Measurements from ENCODE around the gene GAGE10. TPM values are rescaled to one million over a fixed set of nuclear protein-coding genes. Genes with fewer than 3 reads are reported as not detected.

Gene GAGE10
- total and polyA plus RNA-seq, 2 donors (not counting 1 experiment from before 2014, with no cell fraction given) = not detected

DNA sequence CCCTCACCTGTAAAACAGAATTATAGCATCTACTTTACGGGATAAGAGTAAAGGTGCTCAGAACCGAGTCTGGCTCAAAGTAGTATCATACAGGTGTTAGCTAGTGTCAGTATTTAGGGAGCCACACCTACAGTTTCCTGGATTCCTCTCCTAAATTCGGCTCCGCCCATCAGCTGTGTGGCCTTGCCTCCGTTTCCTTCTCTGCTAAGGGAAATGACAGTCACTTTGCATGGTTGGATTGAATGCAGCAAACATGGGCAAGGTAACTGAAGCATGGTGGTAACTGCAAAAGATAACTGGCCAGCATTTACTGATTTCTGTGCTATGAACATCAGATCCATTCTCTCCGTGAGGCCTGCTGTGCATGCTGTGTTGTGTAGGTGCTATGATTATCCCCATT is 31.0 kb upstream of the GAGE10 start:
- H3K4me2 ChIP-seq (replicated peaks; ENCODE audit: low read depth, low read length, poor library complexity, severe bottlenecking) = no peak overlapping the region
- Mint-ChIP-seq H3K27me3 (no peaks in the 10 kb centered on the region), H3K4me1 (peaks cover 49% of the 10 kb centered on the region), H3K9me3 (ENCODE audit: insufficient read depth) (no peaks in the 10 kb centered on the region), H3K4me3 (peak overlapping the region; percentile 44), H3K27ac (no peak overlapping the region)
- intact Hi-C loops (cut with micrococcal nuclease) = no loop called here
- peaks cover 25% of the 10 kb centered on the region for H3K79me2 ChIP-seq (ENCODE audit: control insufficient read depth, insufficient read depth, low read length)
- ChIA-PET CTCF (no interaction called here), POLR2A (no interaction called here)
- H3K36me3 ChIP-seq (replicated peaks in 1 of 2; ENCODE audit: control extremely low read depth in 1 of 2, control insufficient read depth in 1 of 2, extremely low read depth in 1 of 2, insufficient read depth in 2 of 2, low read length in 1 of 2) = no peaks in the 10 kb centered on the region
- H3K27me3 ChIP-seq (replicated peaks in 1 of 4; ENCODE audit: control extremely low read depth in 1 of 4, control insufficient read depth in 3 of 4, insufficient read depth in 4 of 4, low read length in 3 of 4) = no peaks in the 10 kb centered on the region
- no peak overlapping the region for H3K4me3 ChIP-seq (ENCODE audit: control extremely low read depth in 1 of 5, extremely low read depth in 1 of 5, insufficient read depth in 1 of 5, low read depth in 2 of 5, low read length in 4 of 5)
- TF ChIP-seq, protein P1, sequence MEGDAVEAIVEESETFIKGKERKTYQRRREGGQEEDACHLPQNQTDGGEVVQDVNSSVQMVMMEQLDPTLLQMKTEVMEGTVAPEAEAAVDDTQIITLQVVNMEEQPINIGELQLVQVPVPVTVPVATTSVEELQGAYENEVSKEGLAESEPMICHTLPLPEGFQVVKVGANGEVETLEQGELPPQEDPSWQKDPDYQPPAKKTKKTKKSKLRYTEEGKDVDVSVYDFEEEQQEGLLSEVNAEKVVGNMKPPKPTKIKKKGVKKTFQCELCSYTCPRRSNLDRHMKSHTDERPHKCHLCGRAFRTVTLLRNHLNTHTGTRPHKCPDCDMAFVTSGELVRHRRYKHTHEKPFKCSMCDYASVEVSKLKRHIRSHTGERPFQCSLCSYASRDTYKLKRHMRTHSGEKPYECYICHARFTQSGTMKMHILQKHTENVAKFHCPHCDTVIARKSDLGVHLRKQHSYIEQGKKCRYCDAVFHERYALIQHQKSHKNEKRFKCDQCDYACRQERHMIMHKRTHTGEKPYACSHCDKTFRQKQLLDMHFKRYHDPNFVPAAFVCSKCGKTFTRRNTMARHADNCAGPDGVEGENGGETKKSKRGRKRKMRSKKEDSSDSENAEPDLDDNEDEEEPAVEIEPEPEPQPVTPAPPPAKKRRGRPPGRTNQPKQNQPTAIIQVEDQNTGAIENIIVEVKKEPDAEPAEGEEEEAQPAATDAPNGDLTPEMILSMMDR (IDR thresholded peaks at IDR 0.05) = no peak
- H3K4me1 ChIP-seq (ENCODE audit: control insufficient read depth in 2 of 2, insufficient read depth in 2 of 2, low read length in 2 of 2) = peaks cover 23 to 35% of the 10 kb centered on the region in 2 donors
- H2AFZ ChIP-seq (ENCODE audit: insufficient read depth, low read depth, low read length, poor library complexity, severe bottlenecking) = no peak overlapping the region
- DNase-seq = no peak
- no peak overlapping the region for H3K9ac ChIP-seq (ENCODE audit: low read length)
- H4K20me1 ChIP-seq (ENCODE audit: control insufficient read depth, insufficient read depth, low read length, poor library complexity, severe bottlenecking) = no peaks in the 10 kb centered on the region
- peak overlapping the region in 1 of 2 donors; percentile 43 for H3K27ac ChIP-seq (ENCODE audit: low read length in 2 of 2)
- no CpG with 5 or more reads among the region's 6 CpGs for WGBS (ENCODE audit: insufficient coverage)
- ATAC-seq (ENCODE audit: low read depth) = no peak
- H3K9me3 ChIP-seq (ENCODE audit: control extremely low read depth in 1 of 3, control insufficient read depth in 2 of 3, insufficient read depth in 1 of 3, low read length in 2 of 3) = no peaks in the 10 kb centered on the region

DNA sequence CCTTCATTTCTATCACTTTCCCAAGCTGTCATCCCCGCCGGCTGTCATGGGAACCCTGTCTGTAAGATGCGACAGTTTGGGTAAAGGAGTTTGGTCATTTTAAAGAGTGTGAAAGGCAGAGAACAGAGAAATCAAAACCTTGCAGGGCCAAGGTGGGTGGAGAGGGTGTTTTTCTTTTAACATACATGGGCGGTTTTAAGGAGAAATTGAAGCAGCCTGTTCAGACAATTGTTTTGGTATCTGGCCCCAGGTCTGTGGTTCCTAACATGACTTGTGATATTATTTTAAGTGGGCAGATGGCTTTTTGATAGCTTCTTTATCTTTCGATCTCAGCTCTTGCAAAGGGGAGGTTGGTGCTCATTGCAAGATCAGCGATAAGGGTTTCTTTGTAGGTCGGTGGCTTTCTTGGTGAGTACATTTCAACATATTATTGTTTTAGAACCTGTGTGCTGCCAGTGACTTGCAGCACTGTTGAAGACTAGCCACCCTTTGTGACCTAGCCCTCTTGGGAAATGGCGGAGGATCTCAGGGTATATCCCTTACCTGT is 30.2 kb upstream of the GAGE10 start:
- DNase-seq = no peak
- TF ChIP-seq, protein P1 (IDR thresholded peaks at IDR 0.05) = no peak
- TF ChIP-seq EZH2 (IDR thresholded peaks at IDR 0.05; ENCODE audit: borderline replicate concordance, insufficient read depth, low read depth, low read length, poor library complexity, severe bottlenecking) = no peak
- no peak overlapping the region for H3K9ac ChIP-seq (ENCODE audit: low read length)
- ATAC-seq (ENCODE audit: low read depth) = no peak
- intact Hi-C loops (cut with micrococcal nuclease) = no loop called here
- peaks cover 23 to 35% of the 10 kb centered on the region in 2 donors for H3K4me1 ChIP-seq (ENCODE audit: control insufficient read depth in 2 of 2, insufficient read depth in 2 of 2, low read length in 2 of 2)
- no peaks in the 10 kb centered on the region for H3K27me3 Mint-ChIP-seq
- no peaks in the 10 kb centered on the region for H3K27me3 ChIP-seq (replicated peaks in 1 of 4; ENCODE audit: control extremely low read depth in 1 of 4, control insufficient read depth in 3 of 4, insufficient read depth in 4 of 4, low read length in 3 of 4)
- H3K79me2 ChIP-seq (ENCODE audit: control insufficient read depth, insufficient read depth, low read length) = peaks cover 25% of the 10 kb centered on the region
- CTCF ChIA-PET = no interaction called here
- 92% methylated on average over 2 of the region's 8 CpGs for WGBS (ENCODE audit: insufficient coverage)
- peaks cover 52% of the 10 kb centered on the region for H3K4me1 Mint-ChIP-seq
- no peak overlapping the region for H3K4me2 ChIP-seq (replicated peaks; ENCODE audit: low read depth, low read length, poor library complexity, severe bottlenecking)
- no peak overlapping the region for H3K4me3 ChIP-seq (ENCODE audit: control extremely low read depth in 1 of 5, extremely low read depth in 1 of 5, insufficient read depth in 1 of 5, low read depth in 2 of 5, low read length in 4 of 5)
- POLR2A ChIA-PET = no interaction called here
- no peaks in the 10 kb centered on the region for H3K9me3 Mint-ChIP-seq (ENCODE audit: insufficient read depth)
- no peak overlapping the region for H3K27ac ChIP-seq (ENCODE audit: low read length in 2 of 2)
- no peaks in the 10 kb centered on the region for H3K9me3 ChIP-seq (ENCODE audit: control extremely low read depth in 1 of 3, control insufficient read depth in 2 of 3, insufficient read depth in 1 of 3, low read length in 2 of 3)
- no peaks in the 10 kb centered on the region for H3K36me3 ChIP-seq (replicated peaks in 1 of 2; ENCODE audit: control extremely low read depth in 1 of 2, control insufficient read depth in 1 of 2, extremely low read depth in 1 of 2, insufficient read depth in 2 of 2, low read length in 1 of 2)
- no peak overlapping the region for H2AFZ ChIP-seq (ENCODE audit: insufficient read depth, low read depth, low read length, poor library complexity, severe bottlenecking)
- H4K20me1 ChIP-seq (ENCODE audit: control insufficient read depth, insufficient read depth, low read length, poor library complexity, severe bottlenecking) = no peaks in the 10 kb centered on the region
- H3K4me3 Mint-ChIP-seq = no peak overlapping the region
- no peak overlapping the region for H3K27ac Mint-ChIP-seq

Data from B cell (primary cell).